ENCODE data around the gene PILRA. TPM values are rescaled to one million over a fixed set of nuclear protein-coding genes. Genes with fewer than 3 reads are reported as not detected.

The PILRA gene
- polyA plus RNA-seq, 1 donor (not counting 4 experiments of a cell fraction or from before 2014, with no cell fraction given) = 0.33 TPM

- no peak overlapping the region for H3K9ac ChIP-seq (ENCODE audit: control insufficient read depth, extremely low read depth, insufficient read depth, low read length)
- no peak for DNase-seq (ENCODE audit: low read depth, low spot score)
- no peaks in the 10 kb centered on the region for H4K20me1 ChIP-seq (ENCODE audit: control insufficient read depth, extremely low read depth, insufficient read depth, low read length)
- H2AFZ ChIP-seq (ENCODE audit: control insufficient read depth, low read length) = no peak overlapping the region
- no peaks in the 10 kb centered on the region for H3K9me3 ChIP-seq (ENCODE audit: control insufficient read depth, low read depth, low read length)
- peaks cover 7 to 8% of the 10 kb centered on the region in 2 experiments for H3K36me3 ChIP-seq (ENCODE audit: control insufficient read depth in 2 of 2, extremely low read depth in 1 of 2, insufficient read depth in 2 of 2, low read length in 2 of 2)
- no peak for FAIRE-seq
- no peaks in the 10 kb centered on the region for H3K4me1 ChIP-seq (ENCODE audit: control insufficient read depth, extremely low read depth, insufficient read depth, low read length)
- H3K4me3 ChIP-seq (ENCODE audit: control insufficient read depth in 2 of 3, extremely low read depth in 1 of 3, insufficient read depth in 2 of 3, low read depth in 1 of 3, low read length in 3 of 3) = no peak overlapping the region
- no peak overlapping the region for H3K4me2 ChIP-seq (ENCODE audit: control insufficient read depth, extremely low read depth, insufficient read depth, low read depth, low read length)
- no peak overlapping the region for H3K27ac ChIP-seq (ENCODE audit: control insufficient read depth, insufficient read depth, low read length)
- dilution Hi-C loops (cut with MboI; ENCODE audit: extremely low pct_ligation_motif_present, low sequenced_read_pairs) = no loop called here
- no peak for TF ChIP-seq EZH2 (IDR thresholded peaks at IDR 0.05; ENCODE audit: low read length)
- TF ChIP-seq, protein P1, sequence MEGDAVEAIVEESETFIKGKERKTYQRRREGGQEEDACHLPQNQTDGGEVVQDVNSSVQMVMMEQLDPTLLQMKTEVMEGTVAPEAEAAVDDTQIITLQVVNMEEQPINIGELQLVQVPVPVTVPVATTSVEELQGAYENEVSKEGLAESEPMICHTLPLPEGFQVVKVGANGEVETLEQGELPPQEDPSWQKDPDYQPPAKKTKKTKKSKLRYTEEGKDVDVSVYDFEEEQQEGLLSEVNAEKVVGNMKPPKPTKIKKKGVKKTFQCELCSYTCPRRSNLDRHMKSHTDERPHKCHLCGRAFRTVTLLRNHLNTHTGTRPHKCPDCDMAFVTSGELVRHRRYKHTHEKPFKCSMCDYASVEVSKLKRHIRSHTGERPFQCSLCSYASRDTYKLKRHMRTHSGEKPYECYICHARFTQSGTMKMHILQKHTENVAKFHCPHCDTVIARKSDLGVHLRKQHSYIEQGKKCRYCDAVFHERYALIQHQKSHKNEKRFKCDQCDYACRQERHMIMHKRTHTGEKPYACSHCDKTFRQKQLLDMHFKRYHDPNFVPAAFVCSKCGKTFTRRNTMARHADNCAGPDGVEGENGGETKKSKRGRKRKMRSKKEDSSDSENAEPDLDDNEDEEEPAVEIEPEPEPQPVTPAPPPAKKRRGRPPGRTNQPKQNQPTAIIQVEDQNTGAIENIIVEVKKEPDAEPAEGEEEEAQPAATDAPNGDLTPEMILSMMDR (optimal IDR thresholded peaks at IDR 0.05 in 1 of 3, IDR thresholded peaks at IDR 0.05 in 1 of 3, conservative IDR thresholded peaks at IDR 0.05 in 1 of 3; ENCODE audit: extremely low read depth in 1 of 3, insufficient read depth in 2 of 3, low read length in 3 of 3) = no peak
- no peaks in the 10 kb centered on the region for H3K9me1 ChIP-seq (ENCODE audit: control insufficient read depth, extremely low read depth, insufficient read depth, low read length)
- no peaks in the 10 kb centered on the region for H3K79me2 ChIP-seq (ENCODE audit: control insufficient read depth, insufficient read depth, low read length)
- H3K27me3 ChIP-seq (ENCODE audit: control insufficient read depth, extremely low read depth, insufficient read depth, low read length) = no peaks in the 10 kb centered on the region
Measured at GRCh38 chr7:100366411-100367250, 6.7 kb upstream of the PILRA start.

DNA sequence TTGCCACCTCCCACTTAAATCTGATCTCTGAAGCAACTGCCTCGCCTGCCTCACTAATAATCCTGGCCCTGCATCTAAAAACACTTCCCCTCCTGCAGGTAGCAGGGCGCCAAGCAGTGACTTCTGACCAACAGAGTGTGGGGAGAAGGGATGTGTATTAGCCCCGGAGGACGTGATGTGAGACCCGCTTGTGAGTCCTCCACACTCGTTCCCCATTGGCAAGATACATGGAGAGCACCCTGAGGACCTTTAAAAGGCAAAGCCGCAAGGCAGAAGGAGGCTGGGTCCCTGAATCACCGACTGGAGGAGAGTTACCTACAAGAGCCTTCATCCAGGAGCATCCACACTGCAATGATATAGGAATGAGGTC, 6.1 kb upstream of the PILRA start:
- Histone ChIP-seq H3K36me3 (ENCODE audit: control insufficient read depth in 2 of 2, extremely low read depth in 1 of 2, insufficient read depth in 2 of 2, low read length in 2 of 2) (peaks cover 2 to 7% of the 10 kb centered on the region in 2 experiments), H3K9ac (ENCODE audit: control insufficient read depth, extremely low read depth, insufficient read depth, low read length) (no peak overlapping the region), H3K27me3 (ENCODE audit: control insufficient read depth, extremely low read depth, insufficient read depth, low read length) (no peaks in the 10 kb centered on the region), H2AFZ (ENCODE audit: control insufficient read depth, low read length) (no peak overlapping the region), H4K20me1 (ENCODE audit: control insufficient read depth, extremely low read depth, insufficient read depth, low read length) (no peaks in the 10 kb centered on the region), H3K79me2 (ENCODE audit: control insufficient read depth, insufficient read depth, low read length) (no peaks in the 10 kb centered on the region), H3K9me1 (ENCODE audit: control insufficient read depth, extremely low read depth, insufficient read depth, low read length) (no peaks in the 10 kb centered on the region), H3K4me3 (ENCODE audit: control insufficient read depth in 2 of 3, extremely low read depth in 1 of 3, insufficient read depth in 2 of 3, low read depth in 1 of 3, low read length in 3 of 3) (no peak overlapping the region), H3K4me2 (ENCODE audit: control insufficient read depth, extremely low read depth, insufficient read depth, low read depth, low read length) (no peak overlapping the region), H3K4me1 (ENCODE audit: control insufficient read depth, extremely low read depth, insufficient read depth, low read length) (peaks cover under 1% of the 10 kb centered on the region), H3K27ac (ENCODE audit: control insufficient read depth, insufficient read depth, low read length) (no peak overlapping the region), H3K9me3 (ENCODE audit: control insufficient read depth, low read depth, low read length) (no peaks in the 10 kb centered on the region)
- no peak for DNase-seq (ENCODE audit: low read depth, low spot score)
- FAIRE-seq = no peak
- dilution Hi-C loops (cut with MboI; ENCODE audit: extremely low pct_ligation_motif_present, low sequenced_read_pairs) = no loop called here
- TF ChIP-seq, protein P1 (optimal IDR thresholded peaks at IDR 0.05 in 1 of 3, IDR thresholded peaks at IDR 0.05 in 1 of 3, conservative IDR thresholded peaks at IDR 0.05 in 1 of 3; ENCODE audit: extremely low read depth in 1 of 3, insufficient read depth in 2 of 3, low read length in 3 of 3) = no peak
- TF ChIP-seq EZH2 (IDR thresholded peaks at IDR 0.05; ENCODE audit: low read length) = no peak

Data from keratinocyte (primary cell).